HepG2 (cell line): ENCODE measurements around the gene FXYD4. TPM values are rescaled to one million over a fixed set of nuclear protein-coding genes. Genes with fewer than 3 reads are reported as not detected.

Experiments used
- AGO2 ChIP-seq: fragments of 200-400 bp; formaldehyde crosslinking; optimal IDR thresholded peaks from 2 replicates; pipeline ENCODE3; 2017; ENCODE audit warnings: mild to moderate bottlenecking, low read depth, low read length, moderate library complexity
- ATAD3A ChIP-seq: sonication (generic); formaldehyde crosslinking; IDR thresholded peaks from 2 replicates; pipeline ENCODE4 v1.4.0; 2020; ENCODE audit warnings: missing genetic modification reagents
- GRHL1 ChIP-seq: sonication (generic); formaldehyde crosslinking; conservative IDR thresholded peaks from 2 replicates; pipeline ENCODE4 v1.8.0; 2022; ENCODE audit warnings: missing genetic modification reagents
- JUN ChIP-seq: sonication (generic); formaldehyde crosslinking; IDR thresholded peaks from 2 replicates; pipeline ENCODE4 v1.4.0; 2020; ENCODE audit warnings: mild to moderate bottlenecking, missing genetic modification reagents
- KDM5A ChIP-seq: fragments of 200-600 bp; sonication (generic); IDR thresholded peaks from 2 replicates; pipeline ENCODE4 v1.7.0; 2018; ENCODE audit warnings: antibody characterized with exemption, mild to moderate bottlenecking, low read length, borderline replicate concordance
- KIAA2018 ChIP-seq: sonication (generic); formaldehyde crosslinking; IDR thresholded peaks from 2 replicates; pipeline ENCODE4 v1.5.0; 2020; ENCODE audit warnings: mild to moderate bottlenecking, missing genetic modification reagents, borderline replicate concordance
- KLF16 ChIP-seq, 2 experiments: sonication (generic) in 1 of 2; formaldehyde crosslinking in 1 of 2; IDR thresholded peaks; 2 replicates each; pipeline versions ENCODE4 v1.6.1 to v1.8.0; 2016 to 2023; ENCODE audit warnings: missing genetic modification reagents in 2 of 2, missing compliant biosample characterization in 1 of 2
- NR2F1 ChIP-seq, 2 experiments: fragments of 450-650 bp in 1 of 2; formaldehyde crosslinking in 1 of 2; IDR thresholded peaks; 2 replicates each; pipeline versions ENCODE4 v1.5.0 to v1.6.1; 2016 to 2020; ENCODE audit warnings: mild to moderate bottlenecking in 1 of 2, missing compliant biosample characterization in 1 of 2, missing genetic modification reagents in 1 of 2, moderate library complexity in 1 of 2
- ONECUT2 ChIP-seq: sonication (generic); formaldehyde crosslinking; IDR thresholded peaks from 2 replicates; pipeline ENCODE4 v1.4.0; 2020; ENCODE audit warnings: missing genetic modification reagents
- PAX8 ChIP-seq: sonication (generic); formaldehyde crosslinking; IDR thresholded peaks from 2 replicates; pipeline ENCODE4 v1.8.0; 2022; ENCODE audit warnings: mild to moderate bottlenecking, missing genetic modification reagents, borderline replicate concordance
- SIN3A ChIP-seq: IDR thresholded peaks from 2 replicates; pipeline ENCODE4 v1.6.1; 2011; ENCODE audit warnings: low read depth, mild to moderate bottlenecking, control low read depth, low read length, borderline replicate concordance
- SMARCC2 ChIP-seq: fragments of 450-650 bp; IDR thresholded peaks from 2 replicates; pipeline ENCODE4 v1.6.1; 2017; ENCODE audit warnings: antibody characterized with exemption, mild to moderate bottlenecking
- SP1 ChIP-seq, 2 experiments: fragments of 450-650 bp in 1 of 2; sonication (generic) in 1 of 2; formaldehyde crosslinking in 1 of 2; IDR thresholded peaks; 2 replicates each; pipeline versions ENCODE4 v1.4.0 to v1.6.1; 2016 to 2020; ENCODE audit warnings: missing genetic modification reagents in 1 of 2
- SRSF9 ChIP-seq: fragments of 200-400 bp; formaldehyde crosslinking; IDR thresholded peaks from 2 replicates; pipeline ENCODE4 v1.6.1; 2018; ENCODE audit warnings: borderline replicate concordance, mild to moderate bottlenecking, low read depth, low read length; ENCODE audit not compliant: insufficient read depth, poor library complexity, severe bottlenecking
- TEAD2 ChIP-seq: sonication (generic); formaldehyde crosslinking; IDR thresholded peaks from 2 replicates; pipeline ENCODE4 v1.9.0; 2021; ENCODE audit warnings: missing genetic modification reagents
- YEATS2 ChIP-seq: sonication (generic); formaldehyde crosslinking; IDR thresholded peaks from 2 replicates; pipeline ENCODE4 v1.4.0; 2020; ENCODE audit warnings: missing genetic modification reagents, borderline replicate concordance
- ZNF12 ChIP-seq: sonication (generic); formaldehyde crosslinking; IDR thresholded peaks from 2 replicates; pipeline ENCODE4 v1.5.0; 2020; ENCODE audit warnings: missing genetic modification reagents
- ZNF549 ChIP-seq: sonication (generic); formaldehyde crosslinking; IDR thresholded peaks from 2 replicates; pipeline ENCODE4 v1.5.0; 2020; ENCODE audit warnings: missing genetic modification reagents
- polyA plus RNA-seq, 8 experiments: library from polyadenylated mRNA; depleted of rRNA in 3 of 8; stranded (reverse) in 7 of 8; unstranded in 1 of 8; fragments of >200 nt; fragmentation: Illumina TruSeq in 4 of 8; extraction: Trizol in 4 of 8; gene quantifications; 2 replicates each; pipeline versions ENCODE4 v1.2.1 to v1.2.3, GENCODE V29; 2011 to 2016; ENCODE audit warnings: low read depth in 4 of 8, missing spikeins in 1 of 8, mixed read lengths in 1 of 8; ENCODE audit not compliant: insufficient read depth in 1 of 8
- total RNA-seq, 5 experiments: library from RNA; depleted of rRNA; stranded (reverse); fragments of >200 nt; fragmentation: Illumina TruSeq; extraction: Trizol; gene quantifications; 2 replicates each; pipeline ENCODE4 v1.2.3, GENCODE V29; 2016; ENCODE audit warnings: low read depth in 1 of 5

Gene FXYD4
- total and polyA plus RNA-seq, 2 of the 13 experiments (the other 11 are each of a cell fraction or from before 2014, with no cell fraction given) = not detected

DNA sequence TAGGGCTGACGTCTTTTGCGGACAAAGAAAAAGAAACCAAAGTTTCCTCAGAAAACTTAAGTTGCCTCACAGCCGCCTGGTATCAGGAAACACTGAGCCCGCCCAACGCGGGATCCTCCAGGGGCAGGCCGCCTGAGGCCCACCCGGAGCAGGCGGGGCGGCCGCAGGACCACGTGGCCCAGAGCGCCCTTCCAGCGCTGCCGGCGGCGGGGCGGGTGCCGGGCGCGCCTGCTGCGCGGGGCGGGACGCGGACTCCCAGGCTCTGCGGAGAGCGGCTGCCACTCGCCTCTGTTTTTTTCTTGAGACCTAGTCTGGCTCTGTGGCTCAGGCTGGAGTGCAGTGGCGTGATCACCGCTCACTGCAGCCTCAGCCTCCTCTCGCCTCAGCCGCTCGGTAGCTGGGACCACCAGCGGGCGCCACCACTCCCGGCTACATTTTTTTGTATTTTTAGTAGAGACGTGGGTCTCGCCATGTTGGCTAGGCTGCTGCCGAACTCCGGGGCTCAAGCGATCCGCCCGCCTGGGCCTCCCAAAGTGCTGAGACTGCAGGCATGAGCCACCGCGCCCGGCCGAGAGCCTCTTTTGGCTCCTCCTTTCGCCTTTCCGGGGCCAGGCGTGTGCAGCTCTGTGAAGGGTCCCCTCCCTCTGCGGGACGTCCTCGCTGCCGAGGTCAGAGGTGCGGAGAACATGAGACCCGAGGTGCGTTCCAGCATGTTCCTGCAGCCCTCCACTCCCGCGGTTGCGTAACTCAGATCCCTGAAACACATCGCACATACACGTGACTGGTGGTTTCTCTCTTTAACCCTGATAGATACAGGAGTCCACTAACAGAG is 49.1 kb downstream of the FXYD4 start (continued):
- TF ChIP-seq JUN (peak; percentile 75), NR2F1 (CRISPR knock-in tag; IDR thresholded peaks at IDR 0.05) (peak; percentile 74 to 77; a peak in 3 of 4 replicates), AGO2 (peak; percentile 94), ONECUT2 (peak; percentile 79), SMARCC2 (no peak), YEATS2 (CRISPR knock-in tag) (peak; percentile 83), KDM5A (no peak; the same call in 1 of the 2 replicates), PAX8 (CRISPR knock-in tag) (peak; percentile 89; the same call in 1 of the 2 replicates), ZNF549 (CRISPR knock-in tag) (peak; percentile 54; the same call in 1 of the 2 replicates), ATAD3A (CRISPR knock-in tag) (0 out of 2 replicates have a peak, but pooled peaks have one; percentile 59), TEAD2 (CRISPR knock-in tag) (peak; percentile 74; the same call in 1 of the 2 replicates), SRSF9 (no peak), SP1 (IDR thresholded peaks at IDR 0.05) (no peak), SP1 (CRISPR knock-in tag; IDR thresholded peaks at IDR 0.05) (peak; percentile 62), GRHL1 (CRISPR knock-in tag) (no peak; the same call in 1 of the 2 replicates), KIAA2018 (0 out of 2 replicates have a peak, but pooled peaks have one; percentile 73), KLF16 (CRISPR knock-in tag; IDR thresholded peaks at IDR 0.05) (peak; percentile 13 to 98; a peak in 3 of 4 replicates), SIN3A (peak; percentile 85; the same call in 1 of the 2 replicates), ZNF12 (CRISPR knock-in tag) (peak; percentile 88; the same call in 1 of the 2 replicates)
